ENCODE measurements around the gene USP3. TPM values are rescaled to one million over a fixed set of nuclear protein-coding genes. Genes with fewer than 3 reads are reported as not detected.

The USP3 gene
- total and polyA plus RNA-seq, 11 donors, result 7.1 to 30.8 (median 18.4) TPM

- ATAC-seq, result no peak
- intact Hi-C loops (cut with DNase I), result loop anchor here in 6 of 10 donors (5.0 to 10.0 kb wide), 5 partner anchors 48 to 575 kb away; partner anchors contain the start of gene FBXL22 (in 3 of the 6)
- Histone ChIP-seq H3K27ac (peak overlapping the region in 1 of 12 donors; percentile 87), H3K4me1 (peaks cover 0 to 73% (median 0%) of the 10 kb centered on the region in 12 donors), H3K27me3 (no peaks in the 10 kb centered on the region), H3K36me3 (no peaks in the 10 kb centered on the region), H3K4me3 (no peak overlapping the region), H3K9me3 (no peaks in the 10 kb centered on the region)
- DNase-seq, result no peak
- WGBS, 4 donors, result 83 to 94% (median 93%) methylated on average over 5 of the region's 5 CpGs
- TF ChIP-seq CTCF (IDR thresholded peaks at IDR 0.05) (no peak), POLR2A (IDR thresholded peaks at IDR 0.05) (no peak)
Measured at GRCh38 chr15:63489352-63489751, 15.0 kb upstream of the USP3 start.

- DNase-seq, result no peak
- Histone ChIP-seq H3K9me3 (no peaks in the 10 kb centered on the region), H3K27ac (peak overlapping the region in 3 of 12 donors; percentile 34 to 87 (median 34))
Measured at GRCh38 chr15:63490345-63491034, 13.9 kb upstream of the USP3 start.

GRCh38 chr15:63491116-63491827 is 13.1 kb upstream of the USP3 start:
- no peak for TF ChIP-seq POLR2A (IDR thresholded peaks at IDR 0.05)
- no peak for TF ChIP-seq CTCF (IDR thresholded peaks at IDR 0.05)
- 78 to 89% (median 87%) methylated on average over 5 of the region's 5 CpGs for WGBS, 4 donors
- H3K4me1 ChIP-seq, result peaks cover 0 to 91% (median 0%) of the 10 kb centered on the region in 12 donors
- H3K36me3 ChIP-seq, result no peaks in the 10 kb centered on the region
- DNase-seq (no peak), ATAC-seq (peak; percentile 23 to 67 (median 53))
- intact Hi-C loops (cut with DNase I), result no loop called here
- no peak overlapping the region for H3K4me3 ChIP-seq
- peak overlapping the region in 4 of 12 donors; percentile 19 to 87 (median 44) for H3K27ac ChIP-seq
- H3K9me3 ChIP-seq, result no peaks in the 10 kb centered on the region
- no peaks in the 10 kb centered on the region for H3K27me3 ChIP-seq

More at GRCh38 chr15:63490345-63491034, 13.9 kb upstream of the USP3 start:
- peak in 3 of 4 donors; percentile 49 to 60 (median 58) for ATAC-seq
- no peak for TF ChIP-seq CTCF (IDR thresholded peaks at IDR 0.05)
- H3K27me3 ChIP-seq, result no peaks in the 10 kb centered on the region
- intact Hi-C loops (cut with DNase I), result no loop called here
- no peak overlapping the region for H3K4me3 ChIP-seq
- WGBS, 4 donors, result 88 to 93% (median 91%) methylated on average over 4 of the region's 4 CpGs
- peaks cover 0 to 84% (median 0%) of the 10 kb centered on the region in 12 donors for H3K4me1 ChIP-seq
- no peaks in the 10 kb centered on the region for H3K36me3 ChIP-seq

GRCh38 chr15:63491979-63492378 is 12.4 kb upstream of the USP3 start:
- H3K27me3 ChIP-seq, result no peaks in the 10 kb centered on the region
- no peaks in the 10 kb centered on the region for H3K36me3 ChIP-seq
- intact Hi-C loops (cut with DNase I), result no loop called here
- no peak for ATAC-seq
- peaks cover 0 to 91% (median 0%) of the 10 kb centered on the region in 12 donors for H3K4me1 ChIP-seq
- no peaks in the 10 kb centered on the region for H3K9me3 ChIP-seq
- no peak overlapping the region for H3K4me3 ChIP-seq
- WGBS, 4 donors, result 55 to 78% (median 65%) methylated on average over 4 to 6 of the region's 6 CpGs
- DNase-seq, result no peak
- H3K27ac ChIP-seq, result peak overlapping the region in 2 of 12 donors; percentile 53 to 87
- TF ChIP-seq POLR2A (IDR thresholded peaks at IDR 0.05) (no peak), CTCF (IDR thresholded peaks at IDR 0.05) (no peak)

All from heart left ventricle (tissue), 16 donors.